Measurements from ENCODE around the gene FGGY. TPM values are rescaled to one million over a fixed set of nuclear protein-coding genes. Genes with fewer than 3 reads are reported as not detected.

FGGY gene
- total RNA-seq, 1 donor from 2014 or later, result 23.1 TPM

- DNase-seq (no peak), ATAC-seq (ENCODE audit: poor library complexity) (no peak)
- intact Hi-C loops (cut with DNase I), result no loop called here
These were observed 12.5 kb downstream of the FGGY start for GRCh38 chr1:59309392-59309791.

- no peak for ATAC-seq (ENCODE audit: poor library complexity)
- intact Hi-C loops (cut with DNase I), result no loop called here
These were observed 13.1 kb downstream of the FGGY start for GRCh38 chr1:59309795-59310548.

DNA sequence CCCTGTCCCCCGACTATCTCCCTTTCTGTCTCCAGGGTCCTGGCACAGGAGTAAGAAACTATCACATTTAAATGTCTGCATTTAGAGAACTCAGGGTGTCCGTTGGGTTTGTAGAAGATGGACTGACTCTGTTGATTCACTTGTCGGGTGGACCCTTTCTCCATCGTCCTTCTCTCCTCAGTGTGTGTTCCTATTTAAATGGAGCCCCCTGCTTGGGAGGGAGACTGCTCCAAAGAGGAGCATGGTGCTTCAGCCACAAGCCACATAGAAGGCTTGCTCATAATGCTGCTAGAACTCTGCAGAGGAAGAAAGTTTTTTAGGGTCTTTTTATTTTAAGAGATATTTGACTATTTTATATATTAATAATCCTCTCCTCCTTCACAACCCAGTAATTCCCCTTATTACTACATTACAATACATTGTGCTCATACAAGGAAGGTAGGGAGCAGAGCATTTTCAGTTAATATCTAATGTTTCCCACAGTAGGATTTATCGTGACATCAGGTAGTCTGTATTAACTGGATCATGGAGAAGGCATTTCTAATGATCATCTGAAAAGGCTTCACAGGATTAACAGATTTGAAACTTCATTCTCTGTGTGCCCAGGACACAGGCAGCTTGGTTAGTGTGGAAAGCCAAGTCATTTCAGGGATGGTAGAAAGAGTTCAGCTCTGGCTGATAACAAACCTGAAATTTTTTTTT is 13.8 kb downstream of the FGGY start:
- DNase-seq, result no peak
- intact Hi-C loops (cut with DNase I), result no loop called here
- ATAC-seq (ENCODE audit: poor library complexity), result no peak

More at GRCh38 chr1:59309795-59310548, 13.1 kb downstream of the FGGY start:
- no peak for DNase-seq

- ATAC-seq (ENCODE audit: poor library complexity), result no peak
- intact Hi-C loops (cut with DNase I), result no loop called here
These were observed 18.1 kb downstream of the FGGY start for GRCh38 chr1:59314776-59315528.

DNA sequence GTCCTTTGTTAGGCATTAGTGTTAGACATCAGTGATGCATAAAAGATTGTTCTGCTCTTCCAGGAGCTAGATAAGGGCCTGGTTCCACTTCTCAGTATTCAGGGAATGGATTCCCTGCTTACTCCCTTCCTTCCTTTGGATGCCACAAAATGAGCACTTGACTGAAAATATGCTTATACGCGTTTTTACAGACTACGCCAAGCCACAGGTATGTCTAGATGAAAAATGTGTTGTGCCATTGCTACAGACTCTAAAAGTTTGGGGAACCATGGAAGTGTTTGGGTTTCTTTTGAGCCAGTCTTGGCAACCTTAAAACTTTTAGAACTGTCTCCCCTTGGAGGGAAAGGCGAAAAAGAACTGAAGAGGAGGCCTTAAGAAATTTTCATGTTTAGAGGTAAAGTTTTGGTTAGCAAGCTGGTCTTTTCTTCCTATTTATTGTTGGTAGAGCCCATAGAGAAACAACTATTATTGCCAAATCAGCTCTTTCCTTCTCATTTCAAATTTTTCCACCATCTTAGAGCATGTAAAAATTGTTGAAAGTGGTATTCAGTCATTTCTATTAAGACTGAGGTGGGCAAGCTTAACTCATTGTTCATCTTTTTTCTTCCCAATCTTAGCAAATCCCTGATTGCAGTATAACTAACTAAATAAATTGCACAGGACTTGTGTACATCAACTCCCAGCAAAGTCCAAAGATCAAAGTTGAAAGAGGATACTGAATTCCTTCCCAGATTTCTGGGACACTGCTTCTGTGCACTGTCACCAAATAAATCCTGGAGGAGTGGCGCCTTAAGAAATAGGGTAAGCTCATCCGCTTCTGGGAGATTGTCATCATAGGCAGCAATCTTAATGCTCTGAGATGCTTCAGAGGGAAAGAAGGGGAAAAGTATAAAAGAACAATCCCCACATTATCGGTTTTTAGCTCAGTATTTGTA is 18.9 kb downstream of the FGGY start:
- ATAC-seq (ENCODE audit: poor library complexity), result no peak
- intact Hi-C loops (cut with DNase I), result no loop called here
- no peak for DNase-seq

More at GRCh38 chr1:59314776-59315528, 18.1 kb downstream of the FGGY start:
- DNase-seq, result no peak

- peak; percentile 40 for ATAC-seq (ENCODE audit: poor library complexity)
- intact Hi-C loops (cut with DNase I), result no loop called here
- no peak for DNase-seq
These were observed 19.7 kb downstream of the FGGY start for GRCh38 chr1:59316497-59317128.

DNA sequence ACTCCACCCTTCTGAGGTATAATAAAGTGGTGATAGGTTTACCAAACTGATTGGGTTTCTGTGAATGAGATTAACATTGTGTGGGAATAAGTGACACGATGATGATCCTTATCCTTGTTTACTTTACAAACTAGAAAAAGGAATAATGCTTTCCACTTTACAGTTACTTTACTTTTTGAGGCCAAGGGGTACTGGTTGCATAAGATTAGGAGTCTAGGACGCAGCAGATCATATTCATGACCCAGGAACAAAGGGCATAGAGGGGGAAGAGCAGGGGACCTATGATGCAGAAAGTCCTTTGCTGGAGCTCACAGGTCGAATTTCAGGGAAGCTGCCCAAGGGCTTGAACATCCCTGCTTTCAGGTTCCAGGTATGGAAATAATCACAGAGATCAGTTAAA is 20.4 kb downstream of the FGGY start:
- no peak for DNase-seq
- ATAC-seq (ENCODE audit: poor library complexity), result no peak
- intact Hi-C loops (cut with DNase I), result no loop called here

DNA sequence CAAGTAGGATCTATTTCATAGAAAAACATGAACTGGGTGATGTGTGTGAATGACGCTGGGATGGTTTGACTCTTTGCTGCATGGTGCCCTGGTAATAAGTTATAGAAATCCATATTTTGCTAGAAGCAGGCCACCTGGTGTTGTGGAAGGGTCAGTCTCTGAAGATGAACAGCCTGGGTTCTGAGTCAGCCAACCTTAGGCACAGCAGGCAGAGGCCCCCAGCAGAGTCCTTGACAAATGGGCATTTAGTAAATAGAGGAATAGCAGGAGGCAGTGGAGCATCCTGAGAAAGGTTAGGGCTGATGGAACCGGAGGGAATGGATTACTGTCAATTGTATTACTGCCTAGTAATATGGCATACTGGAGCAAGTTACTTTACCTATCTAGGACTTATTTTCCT is 20.9 kb downstream of the FGGY start:
- intact Hi-C loops (cut with DNase I), result no loop called here
- ATAC-seq (ENCODE audit: poor library complexity), result no peak
- DNase-seq, result no peak

DNA sequence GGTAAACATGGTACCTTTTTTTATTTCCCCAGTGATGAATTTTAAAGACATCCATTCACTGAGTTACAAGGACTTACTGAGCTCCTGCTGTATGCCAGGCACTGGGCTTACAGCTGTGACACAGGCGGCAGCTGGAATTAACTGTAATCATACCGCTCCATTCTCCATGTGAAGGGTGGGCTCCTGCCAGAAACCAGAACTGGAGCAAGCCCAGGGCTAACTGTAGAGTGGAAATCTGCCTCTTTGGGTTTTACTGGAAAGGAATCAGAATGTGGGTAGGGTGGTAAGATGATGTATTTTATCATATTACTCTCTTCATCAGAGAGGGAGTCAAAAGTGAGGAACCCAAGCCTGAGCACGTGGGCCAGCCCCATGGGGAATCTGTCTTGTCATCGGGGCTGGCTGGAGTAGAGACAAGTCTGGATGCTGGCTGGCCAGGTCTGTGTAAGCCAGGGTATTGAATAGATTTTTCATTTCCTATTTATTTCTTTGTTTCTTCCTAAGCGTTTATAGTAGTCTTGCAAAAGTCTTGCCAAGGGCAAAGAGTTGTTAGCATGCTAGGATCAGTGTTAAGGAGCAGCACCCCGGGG is 21.5 kb downstream of the FGGY start:
- peak; percentile 58 for DNase-seq
- peak; percentile 51 for ATAC-seq (ENCODE audit: poor library complexity)
- intact Hi-C loops (cut with DNase I), result no loop called here

DNA sequence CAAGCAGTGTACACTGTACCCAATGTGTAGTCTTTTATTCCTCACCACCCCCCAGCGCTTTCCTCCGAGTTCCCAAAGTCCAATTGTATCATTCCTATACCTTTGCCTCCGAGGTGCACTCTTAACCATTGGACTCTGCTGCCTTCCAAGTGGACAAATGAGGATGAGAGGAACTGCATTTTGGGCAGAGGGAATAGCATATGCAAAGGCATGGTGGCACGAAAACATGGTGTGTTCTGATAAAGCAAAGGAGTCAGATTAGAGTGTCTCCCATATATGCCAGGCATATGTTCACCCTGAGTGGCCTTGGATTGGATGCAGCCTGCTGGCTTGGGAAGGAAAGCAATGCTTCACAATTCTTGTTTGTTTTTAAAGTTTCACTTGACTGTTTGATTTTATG is 25.5 kb downstream of the FGGY start:
- intact Hi-C loops (cut with DNase I), result no loop called here
- no peak for DNase-seq
- no peak for ATAC-seq (ENCODE audit: poor library complexity)

GRCh38 chr1:59322814-59323213 is 25.9 kb downstream of the FGGY start:
- DNase-seq (no peak), ATAC-seq (ENCODE audit: poor library complexity) (no peak)
- intact Hi-C loops (cut with DNase I), result no loop called here

GRCh38 chr1:59323879-59324278 is 27.0 kb downstream of the FGGY start:
- ATAC-seq (ENCODE audit: poor library complexity) (no peak), DNase-seq (no peak)
- intact Hi-C loops (cut with DNase I), result no loop called here

DNA sequence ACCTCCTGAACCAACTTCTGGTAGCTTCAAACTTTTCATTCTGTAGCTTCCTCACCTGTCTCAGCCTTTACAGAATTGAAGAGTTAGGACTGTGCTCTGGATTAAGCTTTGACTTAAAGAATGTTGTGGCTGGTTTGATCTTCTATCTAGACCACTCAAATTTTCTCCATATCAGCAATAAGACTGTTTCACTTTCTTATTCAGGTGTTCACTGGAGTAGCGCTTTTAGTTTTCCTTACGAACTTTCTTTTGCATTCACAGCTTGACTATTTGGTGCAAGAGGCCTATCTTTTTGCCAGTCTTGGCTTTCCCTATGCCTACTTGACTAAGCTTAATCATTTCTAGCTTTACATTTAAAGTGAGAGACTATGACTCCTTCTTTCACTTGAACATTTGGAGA is 31.5 kb downstream of the FGGY start:
- intact Hi-C loops (cut with DNase I), result no loop called here
- no peak for DNase-seq
- no peak for ATAC-seq (ENCODE audit: poor library complexity)

GRCh38 chr1:59329412-59330053 is 32.6 kb downstream of the FGGY start:
- intact Hi-C loops (cut with DNase I), result no loop called here
- no peak for DNase-seq
- no peak for ATAC-seq (ENCODE audit: poor library complexity)

DNA sequence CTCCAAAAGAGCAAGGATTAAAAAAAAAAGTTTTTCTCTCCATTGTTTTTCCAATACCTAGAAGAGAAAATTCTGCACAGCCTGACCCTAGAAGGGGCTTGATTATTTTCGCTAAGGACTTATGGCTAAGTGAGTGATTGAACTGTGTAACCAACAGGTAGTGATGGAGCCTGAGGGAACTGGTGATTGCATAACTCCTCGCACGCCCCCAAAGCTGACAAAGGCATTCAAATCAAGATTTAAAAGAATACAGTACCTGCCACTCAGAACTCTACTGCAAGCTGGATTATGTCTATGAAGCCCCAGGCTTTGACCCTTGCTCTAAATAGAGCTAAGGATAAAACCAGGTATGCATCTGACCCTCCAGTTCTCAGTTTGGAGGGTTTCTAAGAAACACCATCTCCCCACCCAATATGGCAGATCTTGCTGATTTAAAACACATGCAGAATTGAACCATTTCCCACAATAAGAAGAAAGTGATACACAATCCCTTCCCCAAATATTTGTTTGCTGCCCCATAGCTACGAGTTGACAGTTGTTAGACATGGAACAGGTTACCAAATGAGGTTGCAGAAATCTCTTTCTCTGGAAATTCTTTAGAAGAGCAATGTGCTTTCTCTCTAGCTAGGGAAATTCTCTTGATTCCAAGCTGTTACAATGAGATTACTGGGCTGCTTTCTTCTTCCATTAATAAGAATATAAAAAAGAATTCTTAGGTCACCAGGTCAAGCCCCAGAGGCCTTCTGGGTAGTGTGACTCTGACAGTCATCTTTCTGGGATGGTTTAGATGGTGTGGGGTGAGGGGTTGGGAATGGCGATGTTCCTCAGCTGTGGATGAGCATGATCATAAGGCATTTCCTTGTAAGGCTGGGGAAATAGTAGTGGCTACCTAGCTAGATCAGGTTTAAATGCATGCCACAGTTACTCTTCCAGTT is 35.1 kb downstream of the FGGY start:
- DNase-seq (no peak), ATAC-seq (ENCODE audit: poor library complexity) (no peak)
- intact Hi-C loops (cut with DNase I), result no loop called here

DNA sequence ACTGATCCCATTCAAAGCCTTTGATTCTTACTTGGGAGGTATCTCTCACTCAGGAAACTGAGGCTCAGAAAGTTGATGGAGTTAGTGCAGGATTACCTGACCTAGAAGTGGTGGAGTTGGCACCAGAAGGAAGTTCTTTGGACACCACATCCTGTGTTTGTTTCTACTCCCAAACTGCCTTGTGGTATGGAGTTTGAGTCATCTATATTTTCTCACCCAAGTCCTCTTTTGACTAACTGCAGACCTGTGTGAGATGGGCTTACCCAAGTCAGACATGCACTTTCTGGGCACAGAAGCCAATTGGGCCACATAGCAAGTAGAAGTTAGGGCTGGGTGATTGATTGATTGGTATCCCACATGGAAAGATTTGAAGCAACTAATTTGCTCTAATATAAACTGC is 36.1 kb downstream of the FGGY start:
- DNase-seq, result no peak
- ATAC-seq (ENCODE audit: poor library complexity), result no peak
- intact Hi-C loops (cut with DNase I), result no loop called here

Measured in Right ventricle myocardium superior (tissue), 1 donor.